AG04449 (cell line): ENCODE data around the gene KLHL6.
A peak's percentile ranks its signal among the peaks of the same experiment; 100 is the strongest.

ENCODE experiments used
- CTCF ChIA-PET: fragments of 350-600 bp; formaldehyde crosslinking; extraction: SDS; loops from one replicate; lab custom pipeline; 2021; ENCODE audit warnings: antibody characterized with exemption; lab: Yijun Ruan, JAX
- POLR2A ChIA-PET: fragments of 400-600, 350-600 bp; formaldehyde crosslinking; extraction: SDS; loops from one replicate; lab custom pipeline; 2020; ENCODE audit warnings: antibody characterized with exemption, inconsistent platforms; lab: Yijun Ruan, JAX
- DNase-seq: peaks from one replicate; pipeline ENCODE4 v3.0.0-alpha.2; 2010; ENCODE audit warnings: low read depth, low spot score
- H3K4me3 ChIP-seq: 2 replicates; pipeline ENCODE4 v1.5.1; 2011; ENCODE audit warnings: low read depth, mild to moderate bottlenecking, control low read depth, low read length
- CTCF ChIP-seq: IDR thresholded peaks from one replicate; pipeline ENCODE4 v1.5.1; 2011; ENCODE audit warnings: mild to moderate bottlenecking, moderate library complexity, low read length, control low read depth, inconsistent platforms; ENCODE audit not compliant: insufficient read depth; ENCODE audit errors: missing control alignments

The KLHL6 gene

GRCh38 chr3:183587336-183587735, 31.8 kb upstream of the KLHL6 start:
- H3K4me3 ChIP-seq, result no peak overlapping the region
- no peak for TF ChIP-seq CTCF
- ChIA-PET POLR2A (no interaction called here), CTCF (no interaction called here)
- no peak for DNase-seq

GRCh38 chr3:183586477-183586876, 31.0 kb upstream of the KLHL6 start:
- H3K4me3 ChIP-seq, result no peak overlapping the region
- ChIA-PET CTCF (no interaction called here), POLR2A (no interaction called here)
- no peak for TF ChIP-seq CTCF
- no peak for DNase-seq

GRCh38 chr3:183584914-183585280, 29.4 kb upstream of the KLHL6 start:
- POLR2A ChIA-PET, result no interaction called here
- CTCF ChIA-PET, result interaction anchor here (1.0 to 1.5 kb wide), 3 partner anchors 35 to 181 kb away, joined by 3 to 6 read pairs (median 4); no protein-coding TSS in a partner anchor
- no peak for DNase-seq
- no peak for TF ChIP-seq CTCF
- no peak overlapping the region for H3K4me3 ChIP-seq

- peak; percentile 26 for DNase-seq
- CTCF ChIA-PET, result interaction anchor here (1.0 to 1.5 kb wide), 3 partner anchors 34 to 181 kb away, joined by 3 to 6 read pairs (median 4); no protein-coding TSS in a partner anchor
These were observed 28.9 kb upstream of the KLHL6 start for GRCh38 chr3:183584246-183584913.

DNA sequence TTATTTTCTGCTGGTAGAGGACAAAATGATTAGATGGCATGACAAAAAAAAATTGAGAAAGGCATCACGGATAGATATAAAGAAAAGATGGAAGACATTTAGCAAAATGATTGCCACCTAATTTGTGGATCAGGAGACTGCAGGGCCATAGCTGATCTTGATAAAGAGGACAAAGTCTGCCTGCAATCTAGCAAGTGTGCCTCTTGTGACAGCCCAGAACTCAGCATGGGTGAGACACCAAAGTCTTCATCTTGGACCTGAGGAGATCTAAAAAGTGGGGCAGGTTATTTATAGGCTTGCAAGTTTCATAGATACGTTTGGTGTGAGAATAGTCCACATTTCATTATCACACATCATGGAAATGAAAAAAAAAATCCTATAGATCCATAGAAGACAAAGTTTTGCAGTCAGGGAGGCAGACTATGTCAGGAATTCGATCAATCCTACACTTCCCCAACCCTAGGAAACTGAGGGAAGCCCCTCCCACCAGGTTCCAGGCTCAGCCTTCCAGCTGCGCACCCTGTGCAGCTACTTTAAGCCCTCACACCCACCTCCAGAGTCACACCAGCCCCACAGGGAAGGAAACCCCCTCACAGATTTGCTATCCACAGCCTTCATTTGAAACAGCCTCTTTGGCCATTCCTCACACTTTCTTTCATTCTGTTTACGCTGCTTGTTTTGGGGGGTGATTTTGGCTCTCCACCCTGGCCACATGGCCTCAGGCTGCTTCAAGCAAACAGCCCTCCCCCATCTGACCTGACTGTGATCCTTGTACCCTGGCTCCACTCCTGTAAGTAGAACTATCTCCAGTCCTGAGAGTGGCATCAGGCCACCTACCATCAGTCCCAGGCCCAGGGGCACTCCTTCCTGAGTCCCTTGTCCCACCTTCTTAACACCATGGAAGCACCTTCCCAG, 28.1 kb upstream of the KLHL6 start:
- CTCF ChIA-PET, result interaction anchor here (1.5 kb wide), 1 partner anchor 104 kb away, joined by 6 read pairs; no protein-coding TSS in a partner anchor
- DNase-seq, result no peak
- no peak overlapping the region for H3K4me3 ChIP-seq
- POLR2A ChIA-PET, result no interaction called here
- no peak for TF ChIP-seq CTCF

More at GRCh38 chr3:183584246-183584913, 28.9 kb upstream of the KLHL6 start:
- TF ChIP-seq CTCF, result no peak
- H3K4me3 ChIP-seq, result no peak overlapping the region
- POLR2A ChIA-PET, result no interaction called here

- no peak for TF ChIP-seq CTCF
- CTCF ChIA-PET, result interaction anchor here (1.3 kb wide), 1 partner anchor 12 kb away, joined by 3 read pairs; no protein-coding TSS in a partner anchor
- POLR2A ChIA-PET, result no interaction called here
- DNase-seq, result no peak
- no peak overlapping the region for H3K4me3 ChIP-seq
These were observed 26.7 kb upstream of the KLHL6 start for GRCh38 chr3:183582161-183582560.
